Measurements from ENCODE around the gene PDK3. TPM values are rescaled to one million over a fixed set of nuclear protein-coding genes. Genes with fewer than 3 reads are reported as not detected.
A peak's percentile ranks its signal among the peaks of the same experiment; 100 is the strongest.

The PDK3 gene
- total RNA-seq, 3 donors from 2014 or later = 16.0 to 63.8 (median 32.8) TPM

DNA sequence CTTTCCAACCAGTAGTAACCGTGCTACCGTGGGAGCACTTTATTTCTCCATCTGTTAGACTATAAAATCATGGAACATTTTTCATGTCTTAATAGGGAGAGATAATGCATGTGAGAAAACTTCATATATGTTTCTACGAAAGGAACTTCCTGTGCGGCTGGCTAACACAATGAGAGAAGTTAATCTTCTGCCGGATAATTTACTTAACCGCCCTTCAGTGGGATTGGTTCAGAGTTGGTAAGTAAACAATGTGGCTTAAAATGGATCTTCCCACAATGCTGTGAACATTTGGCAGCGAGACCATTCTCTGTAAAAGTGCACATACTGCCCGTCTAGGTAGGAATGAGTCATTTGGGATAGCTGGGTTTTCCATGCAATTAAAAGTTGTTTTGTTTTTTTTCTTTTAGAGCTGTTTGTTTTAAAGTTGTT lies 29.6 kb downstream of the PDK3 start:
- no peaks in the 10 kb centered on the region for H3K36me3 ChIP-seq
- intact Hi-C loops (cut with DNase I; ENCODE audit: low total_unique reads) = loop anchor here (10.0 kb wide), 1 partner anchor 100 kb away; no protein-coding TSS in a partner anchor
- H3K4me3 ChIP-seq = peak overlapping the region in 1 of 3 donors; percentile 8
- H3K27me3 ChIP-seq = peaks cover 0 to 5% of the 10 kb centered on the region in 2 donors
- TF ChIP-seq, protein P1, sequence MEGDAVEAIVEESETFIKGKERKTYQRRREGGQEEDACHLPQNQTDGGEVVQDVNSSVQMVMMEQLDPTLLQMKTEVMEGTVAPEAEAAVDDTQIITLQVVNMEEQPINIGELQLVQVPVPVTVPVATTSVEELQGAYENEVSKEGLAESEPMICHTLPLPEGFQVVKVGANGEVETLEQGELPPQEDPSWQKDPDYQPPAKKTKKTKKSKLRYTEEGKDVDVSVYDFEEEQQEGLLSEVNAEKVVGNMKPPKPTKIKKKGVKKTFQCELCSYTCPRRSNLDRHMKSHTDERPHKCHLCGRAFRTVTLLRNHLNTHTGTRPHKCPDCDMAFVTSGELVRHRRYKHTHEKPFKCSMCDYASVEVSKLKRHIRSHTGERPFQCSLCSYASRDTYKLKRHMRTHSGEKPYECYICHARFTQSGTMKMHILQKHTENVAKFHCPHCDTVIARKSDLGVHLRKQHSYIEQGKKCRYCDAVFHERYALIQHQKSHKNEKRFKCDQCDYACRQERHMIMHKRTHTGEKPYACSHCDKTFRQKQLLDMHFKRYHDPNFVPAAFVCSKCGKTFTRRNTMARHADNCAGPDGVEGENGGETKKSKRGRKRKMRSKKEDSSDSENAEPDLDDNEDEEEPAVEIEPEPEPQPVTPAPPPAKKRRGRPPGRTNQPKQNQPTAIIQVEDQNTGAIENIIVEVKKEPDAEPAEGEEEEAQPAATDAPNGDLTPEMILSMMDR (IDR thresholded peaks at IDR 0.05) = no peak
- no peak for TF ChIP-seq POLR2A (IDR thresholded peaks at IDR 0.05)
- no peak for TF ChIP-seq POLR2AphosphoS5 (IDR thresholded peaks at IDR 0.05)
- H3K4me1 ChIP-seq = no peaks in the 10 kb centered on the region
- H3K9me3 ChIP-seq = no peaks in the 10 kb centered on the region
- DNase-seq (ENCODE audit: low spot score in 2 of 2) = peak in 1 of 2 donors; percentile 46
- H3K27ac ChIP-seq = peak overlapping the region; percentile 54 to 80

- no peak for DNase-seq (ENCODE audit: low spot score in 2 of 2)
- Histone ChIP-seq H3K4me3 (no peak overlapping the region), H3K9me3 (no peaks in the 10 kb centered on the region), H3K4me1 (no peaks in the 10 kb centered on the region), H3K27me3 (peaks cover 0 to 5% of the 10 kb centered on the region in 2 donors), H3K36me3 (no peaks in the 10 kb centered on the region), H3K27ac (peak overlapping the region; percentile 54 to 80)
- TF ChIP-seq POLR2AphosphoS5 (IDR thresholded peaks at IDR 0.05) (no peak), POLR2A (IDR thresholded peaks at IDR 0.05) (no peak)
- TF ChIP-seq, protein P1 (IDR thresholded peaks at IDR 0.05) = no peak
- intact Hi-C loops (cut with DNase I; ENCODE audit: low total_unique reads) = loop anchor here (10.0 kb wide), 1 partner anchor 101 kb away; no protein-coding TSS in a partner anchor
Measured at GRCh38 chrX:24495700-24496099, 30.6 kb downstream of the PDK3 start.

GRCh38 chrX:24498181-24498580 lies 33.1 kb downstream of the PDK3 start:
- intact Hi-C loops (cut with DNase I; ENCODE audit: low total_unique reads) = loop anchor here (10.0 kb wide), 1 partner anchor 103 kb away; no protein-coding TSS in a partner anchor
- H3K27ac ChIP-seq = no peak overlapping the region
- TF ChIP-seq, protein P1 (IDR thresholded peaks at IDR 0.05) = peak in 2 of 3 donors; percentile 19 to 31
- TF ChIP-seq POLR2A (IDR thresholded peaks at IDR 0.05) = no peak
- no peak for TF ChIP-seq POLR2AphosphoS5 (IDR thresholded peaks at IDR 0.05)

GRCh38 chrX:24498975-24499374 lies 33.9 kb downstream of the PDK3 start:
- Histone ChIP-seq H3K27ac (no peak overlapping the region), H3K36me3 (no peaks in the 10 kb centered on the region), H3K4me1 (no peaks in the 10 kb centered on the region), H3K4me3 (no peak overlapping the region), H3K9me3 (no peaks in the 10 kb centered on the region), H3K27me3 (peaks cover 0 to 8% of the 10 kb centered on the region in 2 donors)
- TF ChIP-seq, protein P1 (IDR thresholded peaks at IDR 0.05) = peak in 2 of 3 donors; percentile 64 to 73
- no peak for TF ChIP-seq POLR2A (IDR thresholded peaks at IDR 0.05)
- DNase-seq (ENCODE audit: low spot score in 2 of 2) = no peak
- intact Hi-C loops (cut with DNase I; ENCODE audit: low total_unique reads) = loop anchor here (10.0 kb wide), 1 partner anchor 104 kb away; no protein-coding TSS in a partner anchor

More at GRCh38 chrX:24498181-24498580, 33.1 kb downstream of the PDK3 start:
- Histone ChIP-seq H3K4me1 (no peaks in the 10 kb centered on the region), H3K4me3 (no peak overlapping the region), H3K27me3 (peaks cover 0 to 12% of the 10 kb centered on the region in 2 donors), H3K9me3 (no peaks in the 10 kb centered on the region), H3K36me3 (no peaks in the 10 kb centered on the region)
- DNase-seq (ENCODE audit: low spot score in 2 of 2) = no peak

GRCh38 chrX:24506082-24506481 lies 41.0 kb downstream of the PDK3 start:
- H3K36me3 ChIP-seq = no peaks in the 10 kb centered on the region
- no peaks in the 10 kb centered on the region for H3K4me1 ChIP-seq
- intact Hi-C loops (cut with DNase I; ENCODE audit: low total_unique reads) = no loop called here
- no peaks in the 10 kb centered on the region for H3K9me3 ChIP-seq
- peaks cover 0 to 11% of the 10 kb centered on the region in 2 donors for H3K27me3 ChIP-seq
- TF ChIP-seq POLR2A (IDR thresholded peaks at IDR 0.05) = no peak
- TF ChIP-seq, protein P1 (IDR thresholded peaks at IDR 0.05) = no peak
- TF ChIP-seq POLR2AphosphoS5 (IDR thresholded peaks at IDR 0.05) = no peak
- no peak overlapping the region for H3K27ac ChIP-seq
- DNase-seq (ENCODE audit: low spot score in 2 of 2) = no peak
- no peak overlapping the region for H3K4me3 ChIP-seq
